Osteocyte (in vitro differentiated cells): ENCODE measurements around the gene DMTF1. TPM values are rescaled to one million over a fixed set of nuclear protein-coding genes. Genes with fewer than 3 reads are reported as not detected.

Experiments
- DNase-seq: peaks from one replicate; pipeline ENCODE4 v3.0.0; 2021; ENCODE audit warnings: mixed read lengths; ENCODE audit not compliant: unreplicated experiment; ENCODE audit errors: extremely low spot score
- H3K27ac Mint-ChIP-seq: one replicate; pipeline ENCODE4 v1.8.0; 2021; ENCODE audit warnings: mild to moderate bottlenecking, mixed read lengths; ENCODE audit not compliant: unreplicated experiment
- H3K27me3 Mint-ChIP-seq: one replicate; pipeline ENCODE4 v1.8.0; 2021; ENCODE audit warnings: mixed read lengths; ENCODE audit not compliant: unreplicated experiment
- H3K36me3 Mint-ChIP-seq: one replicate; pipeline ENCODE4 v1.8.0; 2021; ENCODE audit warnings: mixed read lengths; ENCODE audit not compliant: unreplicated experiment
- H3K4me1 Mint-ChIP-seq: one replicate; pipeline ENCODE4 v1.8.0; 2021; ENCODE audit warnings: mixed read lengths; ENCODE audit not compliant: unreplicated experiment
- H3K4me3 Mint-ChIP-seq: one replicate; pipeline ENCODE4 v1.8.0; 2021; ENCODE audit warnings: mild to moderate bottlenecking, moderate library complexity, mixed read lengths; ENCODE audit not compliant: unreplicated experiment
- H3K9me3 Mint-ChIP-seq: one replicate; pipeline ENCODE4 v1.8.0; 2021; ENCODE audit warnings: mixed read lengths; ENCODE audit not compliant: unreplicated experiment
- total RNA-seq: library from RNA; stranded (reverse); gene quantifications from 2 replicates; pipeline ENCODE4 v1.2.1, GENCODE V29; 2021
- TF ChIP-seq, protein P1 (sequence below): fragments of 200-600 bp; sonication (generic); IDR thresholded peaks from 2 replicates; pipeline ENCODE4 v1.5.0; 2021; ENCODE audit warnings: antibody characterized with exemption, mild to moderate bottlenecking, moderate library complexity

The DMTF1 gene
- total RNA-seq, 1 donor from 2014 or later, result 82.9 TPM

DNA sequence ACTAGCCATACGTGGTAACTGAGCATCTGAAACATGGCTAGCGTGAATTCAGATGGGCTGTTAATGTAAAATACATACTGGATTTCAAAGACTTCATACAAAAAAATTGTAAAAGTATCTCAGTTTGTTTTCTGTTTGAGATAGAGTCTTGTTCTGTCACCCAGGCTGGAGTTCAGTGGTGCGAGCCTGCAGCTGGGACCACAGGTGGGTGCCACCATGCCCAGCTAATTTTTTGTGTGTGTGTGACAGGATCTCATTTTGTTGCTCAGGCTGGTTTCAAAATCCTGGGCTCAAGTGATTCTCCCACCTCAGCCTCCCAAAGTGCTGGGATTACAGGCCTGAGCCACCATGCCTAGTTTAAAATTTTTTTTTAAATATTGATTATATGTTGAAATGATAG, 62.8 kb downstream of the DMTF1 start:
- H3K36me3 Mint-ChIP-seq, result peaks cover 1% of the 10 kb centered on the region
- no peaks in the 10 kb centered on the region for H3K27me3 Mint-ChIP-seq
- H3K9me3 Mint-ChIP-seq, result no peaks in the 10 kb centered on the region
- TF ChIP-seq, protein P1, sequence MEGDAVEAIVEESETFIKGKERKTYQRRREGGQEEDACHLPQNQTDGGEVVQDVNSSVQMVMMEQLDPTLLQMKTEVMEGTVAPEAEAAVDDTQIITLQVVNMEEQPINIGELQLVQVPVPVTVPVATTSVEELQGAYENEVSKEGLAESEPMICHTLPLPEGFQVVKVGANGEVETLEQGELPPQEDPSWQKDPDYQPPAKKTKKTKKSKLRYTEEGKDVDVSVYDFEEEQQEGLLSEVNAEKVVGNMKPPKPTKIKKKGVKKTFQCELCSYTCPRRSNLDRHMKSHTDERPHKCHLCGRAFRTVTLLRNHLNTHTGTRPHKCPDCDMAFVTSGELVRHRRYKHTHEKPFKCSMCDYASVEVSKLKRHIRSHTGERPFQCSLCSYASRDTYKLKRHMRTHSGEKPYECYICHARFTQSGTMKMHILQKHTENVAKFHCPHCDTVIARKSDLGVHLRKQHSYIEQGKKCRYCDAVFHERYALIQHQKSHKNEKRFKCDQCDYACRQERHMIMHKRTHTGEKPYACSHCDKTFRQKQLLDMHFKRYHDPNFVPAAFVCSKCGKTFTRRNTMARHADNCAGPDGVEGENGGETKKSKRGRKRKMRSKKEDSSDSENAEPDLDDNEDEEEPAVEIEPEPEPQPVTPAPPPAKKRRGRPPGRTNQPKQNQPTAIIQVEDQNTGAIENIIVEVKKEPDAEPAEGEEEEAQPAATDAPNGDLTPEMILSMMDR, result no peak
- DNase-seq, result no peak
- H3K4me1 Mint-ChIP-seq, result peaks cover 46% of the 10 kb centered on the region
- no peak overlapping the region for H3K27ac Mint-ChIP-seq
- no peak overlapping the region for H3K4me3 Mint-ChIP-seq

DNA sequence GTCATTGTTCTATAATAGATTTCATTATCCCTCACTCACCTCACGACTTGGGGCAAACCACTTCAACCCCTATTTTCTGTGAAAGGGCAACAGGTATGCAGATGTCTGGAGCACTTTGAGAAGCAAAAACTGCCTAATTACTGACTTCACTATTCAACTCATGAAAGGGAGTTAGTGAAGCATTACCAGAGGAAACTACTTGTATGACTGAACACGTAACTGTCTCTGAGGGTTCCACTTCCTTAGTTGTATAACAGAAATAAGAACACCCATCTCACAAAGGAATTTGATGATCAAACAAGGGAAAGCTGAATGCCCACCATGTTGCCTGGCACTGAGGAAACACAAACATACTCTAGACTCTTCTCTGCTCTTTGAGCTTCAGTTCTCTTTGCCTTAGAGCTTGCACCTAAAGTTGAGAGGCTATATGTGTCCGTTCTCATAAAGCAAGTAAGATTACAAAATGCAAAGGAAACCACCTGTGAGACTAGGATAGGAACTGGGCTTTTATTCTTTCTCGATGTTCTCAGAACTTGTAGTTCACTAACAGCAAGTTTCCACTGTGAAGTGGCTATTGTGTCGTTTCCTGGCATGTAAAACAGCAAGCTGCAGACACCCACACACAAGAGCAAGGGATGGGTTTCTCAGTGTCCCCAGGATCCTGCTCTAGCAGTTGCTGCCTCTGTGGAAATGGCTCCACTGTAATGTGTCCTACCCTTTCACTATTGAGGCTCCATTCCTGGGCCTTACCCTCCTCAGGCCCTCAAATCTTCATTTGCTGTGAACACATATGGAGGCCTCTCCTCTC, 64.7 kb downstream of the DMTF1 start:
- no peaks in the 10 kb centered on the region for H3K9me3 Mint-ChIP-seq
- TF ChIP-seq, protein P1, result no peak

DNA sequence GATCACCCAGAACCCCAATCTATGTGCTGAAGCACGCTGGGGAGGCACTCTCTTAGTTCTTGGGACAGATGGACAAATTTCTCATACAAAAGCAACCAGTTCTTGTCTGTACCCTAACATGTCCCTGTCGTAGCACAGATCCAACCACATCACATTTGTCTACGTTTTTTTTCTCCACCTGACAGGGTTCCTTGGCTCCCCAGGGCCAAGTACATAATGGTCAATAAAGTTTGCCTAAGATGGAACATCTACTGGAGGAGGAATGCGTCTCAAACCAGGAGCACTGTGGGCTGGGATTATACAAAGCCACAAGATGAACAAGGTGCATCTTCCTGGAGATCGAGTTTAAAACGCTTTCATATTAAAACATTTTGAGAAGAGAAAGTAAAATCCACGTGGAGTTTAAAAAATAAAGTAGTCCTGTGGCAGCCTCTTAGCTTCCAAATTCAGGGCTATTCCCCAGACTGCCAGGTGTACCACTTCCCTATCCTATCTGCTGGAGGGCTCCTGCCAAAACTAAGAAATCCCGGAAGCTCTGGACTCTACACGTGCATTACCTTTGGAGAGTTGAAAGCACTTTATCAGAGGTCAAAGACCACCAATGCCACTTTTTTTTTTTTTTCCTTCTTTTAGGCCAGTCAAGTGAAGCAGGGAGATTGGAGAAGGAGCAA, 65.9 kb downstream of the DMTF1 start:
- peak overlapping the region; percentile 96 for H3K4me3 Mint-ChIP-seq
- H3K27ac Mint-ChIP-seq, result peak overlapping the region; percentile 53
- DNase-seq, result no peak
- no peaks in the 10 kb centered on the region for H3K27me3 Mint-ChIP-seq
- H3K9me3 Mint-ChIP-seq, result no peaks in the 10 kb centered on the region
- TF ChIP-seq, protein P1, result no peak
- peaks cover 41% of the 10 kb centered on the region for H3K4me1 Mint-ChIP-seq
- H3K36me3 Mint-ChIP-seq, result peaks cover 1% of the 10 kb centered on the region

More for the DNA sequence above, 64.7 kb downstream of the DMTF1 start:
- Mint-ChIP-seq H3K27me3 (no peaks in the 10 kb centered on the region), H3K27ac (no peak overlapping the region), H3K4me1 (peaks cover 52% of the 10 kb centered on the region), H3K36me3 (peaks cover 1% of the 10 kb centered on the region), H3K4me3 (no peak overlapping the region)
- DNase-seq, result no peak

GRCh38 chr7:87218796-87219544, 66.7 kb downstream of the DMTF1 start:
- Mint-ChIP-seq H3K4me3 (peak overlapping the region; percentile 96), H3K4me1 (peaks cover 35% of the 10 kb centered on the region), H3K27ac (peak overlapping the region; percentile 92), H3K36me3 (peaks cover 1% of the 10 kb centered on the region), H3K9me3 (no peaks in the 10 kb centered on the region), H3K27me3 (no peaks in the 10 kb centered on the region)
- DNase-seq, result no peak
- TF ChIP-seq, protein P1, result no peak
